Type B pancreatic cell (in vitro differentiated cells): Measurements from ENCODE around the gene DGKG. TPM values are rescaled to one million over a fixed set of nuclear protein-coding genes. Genes with fewer than 3 reads are reported as not detected.

ENCODE experiments used
- DNase-seq: peaks from one replicate; pipeline ENCODE4 v3.0.0; 2021; ENCODE audit warnings: mixed read lengths; ENCODE audit not compliant: unreplicated experiment; ENCODE audit errors: extremely low spot score
- H3K27ac Mint-ChIP-seq: 2 replicates; pipeline ENCODE4 v1.8.0; 2021; ENCODE audit warnings: mild to moderate bottlenecking, mixed read lengths
- H3K27me3 Mint-ChIP-seq: 2 replicates; pipeline ENCODE4 v1.8.0; 2021; ENCODE audit warnings: mixed read lengths
- H3K36me3 Mint-ChIP-seq: 2 replicates; pipeline ENCODE4 v1.8.0; 2021; ENCODE audit warnings: mixed read lengths
- H3K4me1 Mint-ChIP-seq: one replicate; pipeline ENCODE4 v1.8.0; 2021; ENCODE audit warnings: mixed read lengths; ENCODE audit not compliant: unreplicated experiment
- H3K4me3 Mint-ChIP-seq: 2 replicates; pipeline ENCODE4 v1.8.0; 2021; ENCODE audit warnings: mild to moderate bottlenecking, mixed read lengths
- H3K9me3 Mint-ChIP-seq: 2 replicates; pipeline ENCODE4 v1.8.0; 2021; ENCODE audit warnings: mixed read lengths
- total RNA-seq: library from RNA; stranded (reverse); gene quantifications from 2 replicates; pipeline ENCODE4 v1.2.1, GENCODE V29; 2021; ENCODE audit warnings: low replicate concordance
- TF ChIP-seq, protein P1 (sequence below): fragments of 200-600 bp; sonication (generic); conservative IDR thresholded peaks from 2 replicates; pipeline ENCODE4 v1.5.0; 2021; ENCODE audit warnings: antibody characterized with exemption, mild to moderate bottlenecking

Gene DGKG
- total RNA-seq, 1 donor from 2014 or later = 11.6 TPM

DNA sequence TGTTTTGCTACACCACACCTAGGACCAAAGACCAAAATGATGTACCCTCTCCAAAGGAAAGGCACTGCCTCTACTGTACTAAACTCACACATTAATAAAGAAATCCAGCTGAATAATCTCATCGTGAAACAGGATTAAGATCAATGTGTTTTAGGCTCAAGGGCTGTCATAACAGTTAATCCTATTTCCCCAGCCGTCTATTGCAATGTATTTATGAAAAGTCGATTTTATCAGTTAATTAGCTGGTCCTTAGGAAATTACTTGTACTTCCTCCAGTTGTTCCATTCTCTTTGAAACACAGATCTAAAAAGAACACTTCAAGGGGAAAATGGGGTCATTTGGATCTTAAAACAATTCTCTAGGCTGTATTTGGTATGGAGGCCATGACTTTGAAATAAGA, 261.6 kb downstream of the DGKG start:
- Mint-ChIP-seq H3K36me3 (peaks cover 7% of the 10 kb centered on the region), H3K4me3 (no peak overlapping the region), H3K4me1 (peaks cover 46% of the 10 kb centered on the region), H3K9me3 (no peaks in the 10 kb centered on the region), H3K27me3 (peaks cover 21% of the 10 kb centered on the region), H3K27ac (no peak overlapping the region)
- TF ChIP-seq, protein P1, sequence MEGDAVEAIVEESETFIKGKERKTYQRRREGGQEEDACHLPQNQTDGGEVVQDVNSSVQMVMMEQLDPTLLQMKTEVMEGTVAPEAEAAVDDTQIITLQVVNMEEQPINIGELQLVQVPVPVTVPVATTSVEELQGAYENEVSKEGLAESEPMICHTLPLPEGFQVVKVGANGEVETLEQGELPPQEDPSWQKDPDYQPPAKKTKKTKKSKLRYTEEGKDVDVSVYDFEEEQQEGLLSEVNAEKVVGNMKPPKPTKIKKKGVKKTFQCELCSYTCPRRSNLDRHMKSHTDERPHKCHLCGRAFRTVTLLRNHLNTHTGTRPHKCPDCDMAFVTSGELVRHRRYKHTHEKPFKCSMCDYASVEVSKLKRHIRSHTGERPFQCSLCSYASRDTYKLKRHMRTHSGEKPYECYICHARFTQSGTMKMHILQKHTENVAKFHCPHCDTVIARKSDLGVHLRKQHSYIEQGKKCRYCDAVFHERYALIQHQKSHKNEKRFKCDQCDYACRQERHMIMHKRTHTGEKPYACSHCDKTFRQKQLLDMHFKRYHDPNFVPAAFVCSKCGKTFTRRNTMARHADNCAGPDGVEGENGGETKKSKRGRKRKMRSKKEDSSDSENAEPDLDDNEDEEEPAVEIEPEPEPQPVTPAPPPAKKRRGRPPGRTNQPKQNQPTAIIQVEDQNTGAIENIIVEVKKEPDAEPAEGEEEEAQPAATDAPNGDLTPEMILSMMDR = no peak
- DNase-seq = no peak

DNA sequence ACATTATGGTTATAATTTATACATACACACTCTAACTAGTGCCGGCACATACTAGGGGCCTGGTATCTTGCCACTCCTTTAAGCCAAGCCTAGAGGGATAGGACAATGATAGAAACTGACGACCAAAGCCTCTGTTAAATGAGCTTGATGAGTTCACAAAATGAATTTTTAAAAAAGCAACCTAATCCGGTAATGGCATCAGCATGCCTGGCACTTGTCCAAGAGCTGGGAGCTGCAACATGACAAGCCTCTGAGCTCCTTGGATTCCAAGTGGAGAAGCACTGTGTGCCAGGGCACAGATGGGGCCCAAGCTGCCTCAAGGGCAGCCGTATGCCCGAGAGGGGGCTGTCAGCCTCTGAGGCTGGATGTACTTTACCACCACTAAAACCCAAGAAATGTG, 262.9 kb downstream of the DGKG start:
- DNase-seq = no peak
- Mint-ChIP-seq H3K27ac (peak overlapping the region; percentile 59), H3K9me3 (no peaks in the 10 kb centered on the region), H3K36me3 (peaks cover 7% of the 10 kb centered on the region), H3K4me1 (peaks cover 51% of the 10 kb centered on the region), H3K27me3 (peaks cover 19% of the 10 kb centered on the region), H3K4me3 (peak overlapping the region; percentile 88)
- TF ChIP-seq, protein P1 = no peak

DNA sequence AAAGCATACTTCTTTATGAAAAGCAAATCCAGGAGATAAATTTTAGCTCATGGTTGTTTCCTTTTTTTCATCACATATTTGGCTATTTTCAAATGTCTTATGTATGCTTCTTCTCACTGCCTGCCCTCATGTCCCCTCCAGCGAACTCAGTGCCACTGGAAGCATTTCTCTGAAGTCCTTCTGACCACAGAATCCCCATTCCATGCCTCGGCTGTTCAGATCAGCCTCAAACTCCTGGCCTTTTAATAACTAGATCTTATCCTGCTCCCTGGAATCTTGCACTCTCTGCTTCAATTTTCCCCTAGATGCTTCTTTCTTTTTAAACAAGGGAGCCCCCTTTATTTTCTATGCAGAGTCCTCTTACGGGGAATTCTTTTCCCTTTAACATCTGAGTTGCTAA, 263.3 kb downstream of the DGKG start:
- TF ChIP-seq, protein P1 = no peak

DNA sequence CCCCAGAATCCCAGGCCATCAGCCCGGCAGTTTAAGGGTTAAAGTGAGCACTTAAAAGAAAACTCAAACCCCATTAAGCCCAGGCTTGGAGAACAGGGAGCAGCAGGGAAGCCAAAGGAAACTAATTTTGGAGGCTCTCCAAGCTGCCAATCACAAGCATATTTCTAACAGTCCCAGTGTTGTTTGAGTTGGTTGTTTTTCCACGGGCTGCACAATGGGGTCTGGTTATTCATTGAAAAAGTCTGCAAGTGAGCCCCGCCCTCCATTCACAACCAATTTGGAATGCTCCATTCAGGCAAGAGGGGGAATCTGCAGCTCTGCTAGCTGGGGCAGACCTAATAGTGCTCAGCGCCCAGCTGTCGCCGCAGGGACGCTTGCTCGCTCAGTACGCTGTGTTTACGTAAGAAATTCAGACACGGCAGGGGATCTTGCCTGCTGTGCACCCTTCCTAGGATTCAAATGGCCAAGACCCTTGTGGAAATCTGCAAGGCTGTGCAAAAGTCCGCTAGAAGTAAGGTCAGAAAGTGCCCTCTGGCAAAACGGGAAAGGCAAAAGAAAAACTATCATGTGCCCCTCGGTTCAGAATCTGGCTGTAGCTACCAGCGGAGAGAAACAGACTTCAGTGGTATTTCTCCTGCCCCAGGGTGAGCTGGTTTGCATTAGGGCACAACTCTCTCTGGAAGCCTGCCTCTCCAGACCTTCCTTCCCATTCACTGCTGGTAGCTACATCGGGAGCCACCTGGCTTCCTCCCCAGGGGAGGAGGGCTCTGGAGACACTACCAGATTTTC, 264.2 kb downstream of the DGKG start:
- Mint-ChIP-seq H3K27me3 (peaks cover 19% of the 10 kb centered on the region), H3K36me3 (peaks cover 7% of the 10 kb centered on the region), H3K9me3 (no peaks in the 10 kb centered on the region), H3K4me3 (peak overlapping the region; percentile 88), H3K27ac (peak overlapping the region; percentile 59), H3K4me1 (peaks cover 41% of the 10 kb centered on the region)
- TF ChIP-seq, protein P1 = no peak
- DNase-seq = peak; percentile 80

More for the DNA sequence above, 263.3 kb downstream of the DGKG start:
- Mint-ChIP-seq H3K4me3 (peak overlapping the region; percentile 88), H3K36me3 (peaks cover 7% of the 10 kb centered on the region), H3K27me3 (peaks cover 19% of the 10 kb centered on the region), H3K27ac (peak overlapping the region; percentile 59), H3K4me1 (peaks cover 47% of the 10 kb centered on the region), H3K9me3 (no peaks in the 10 kb centered on the region)
- DNase-seq = no peak

DNA sequence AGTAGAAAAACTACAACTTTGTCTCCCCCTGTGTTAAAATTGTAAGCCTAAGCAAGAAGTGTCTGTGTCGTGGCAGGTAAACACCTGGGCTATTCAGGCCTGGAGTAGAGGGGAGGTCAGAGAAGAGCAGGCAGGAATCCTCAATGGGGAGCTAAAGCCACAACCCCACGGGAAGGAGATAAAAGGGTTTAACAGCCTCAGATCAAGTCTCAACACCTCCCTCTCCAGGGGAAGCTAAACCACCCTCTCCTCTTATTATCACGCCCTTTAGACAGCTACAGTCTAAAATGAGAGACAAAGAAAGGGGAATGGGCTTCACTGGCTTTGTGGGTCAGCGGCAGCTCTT, 264.7 kb downstream of the DGKG start:
- Mint-ChIP-seq H3K27ac (peak overlapping the region; percentile 12), H3K27me3 (peaks cover 19% of the 10 kb centered on the region), H3K9me3 (no peaks in the 10 kb centered on the region), H3K4me1 (peaks cover 40% of the 10 kb centered on the region), H3K4me3 (peak overlapping the region; percentile 88), H3K36me3 (peaks cover 3% of the 10 kb centered on the region)
- TF ChIP-seq, protein P1 = no peak
- no peak for DNase-seq

Other genes starting within 250 kb of the DGKG start
- gene CRYGS, start 182.1 kb upstream of the DGKG start, total RNA-seq = 1.2 and 7.8 TPM in 2 replicates
- gene TBCCD1, start 205.1 kb upstream of the DGKG start, total RNA-seq = 11.0 and 16.6 TPM in 2 replicates
- 63.4 and 68.5 TPM in 2 replicates for gene DNAJB11, start 208.5 kb upstream of the DGKG start, total RNA-seq